GM18873 (cell line): ENCODE measurements around the gene LARP4.
"Not testable (repeated sequence)": the region's sequence is repeated elsewhere in the genome, so short reads cannot be mapped to it uniquely, and the experiment has no call there.

ENCODE experiments used
- ATAC-seq: cut with Tn5 transposase; IDR thresholded peaks from one replicate; pipeline ENCODE4 v1.9.1; 2021; ENCODE audit warnings: mild to moderate bottlenecking, moderate library complexity, moderate number of reproducible peaks; ENCODE audit not compliant: unreplicated experiment, low FRiP score

The LARP4 gene

DNA sequence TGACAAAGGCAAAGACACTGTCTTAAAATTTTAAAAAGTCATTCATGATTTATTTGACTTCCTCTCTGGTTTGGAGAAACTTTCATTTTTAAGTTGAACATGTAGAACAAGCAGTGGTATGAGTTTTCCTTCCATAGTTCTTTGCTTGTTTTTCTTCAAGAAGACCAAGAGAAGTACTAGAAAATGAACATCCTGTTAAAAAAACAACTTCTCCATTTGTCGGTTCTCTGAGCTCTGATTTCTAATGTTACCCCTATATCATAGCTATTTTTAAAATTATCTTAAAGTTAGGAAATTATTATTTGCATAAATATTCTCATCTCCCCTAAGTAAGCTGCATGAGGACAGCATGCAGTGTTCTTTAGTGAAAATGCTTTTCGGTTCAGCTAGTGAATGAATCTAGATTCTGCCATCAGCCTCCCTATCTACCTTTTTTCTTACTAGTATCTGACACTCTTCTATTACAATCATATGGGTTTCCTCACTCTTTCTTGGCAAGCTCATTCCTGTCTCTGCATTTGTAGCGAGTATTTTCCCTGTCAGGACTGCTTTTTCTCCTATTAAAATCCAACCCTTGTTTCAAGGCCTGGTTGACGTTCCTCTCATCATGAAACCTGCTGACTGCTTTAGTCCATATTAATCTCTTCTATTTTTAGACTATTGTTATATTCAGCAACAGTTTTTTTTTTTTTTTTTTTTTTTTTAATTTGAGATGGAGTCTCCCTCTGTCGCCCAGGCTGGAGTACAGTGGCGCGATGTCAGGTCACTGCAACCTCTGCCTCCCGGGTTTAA lies 119.9 kb downstream of the LARP4 start:
- no peak for ATAC-seq

DNA sequence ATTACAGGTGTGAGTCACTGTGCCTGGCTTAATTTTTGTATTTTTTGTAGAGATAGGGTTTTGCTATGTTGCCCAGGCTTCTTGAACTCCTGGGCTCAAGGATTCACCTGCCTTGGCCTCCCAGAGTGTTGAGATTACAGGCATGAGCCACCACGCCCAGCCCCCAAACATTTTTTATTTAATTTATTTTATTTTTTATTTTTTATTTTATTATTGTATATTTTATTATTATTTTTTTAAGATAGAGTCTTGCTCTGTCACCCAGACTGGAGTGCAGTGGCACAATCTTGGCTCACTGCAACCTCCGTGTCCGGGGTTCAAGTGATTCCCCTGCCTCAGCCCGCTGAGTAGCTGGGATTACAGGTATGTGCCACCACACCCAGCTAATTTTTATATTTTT lies 121.1 kb downstream of the LARP4 start:
- ATAC-seq = not testable (repeated sequence)

DNA sequence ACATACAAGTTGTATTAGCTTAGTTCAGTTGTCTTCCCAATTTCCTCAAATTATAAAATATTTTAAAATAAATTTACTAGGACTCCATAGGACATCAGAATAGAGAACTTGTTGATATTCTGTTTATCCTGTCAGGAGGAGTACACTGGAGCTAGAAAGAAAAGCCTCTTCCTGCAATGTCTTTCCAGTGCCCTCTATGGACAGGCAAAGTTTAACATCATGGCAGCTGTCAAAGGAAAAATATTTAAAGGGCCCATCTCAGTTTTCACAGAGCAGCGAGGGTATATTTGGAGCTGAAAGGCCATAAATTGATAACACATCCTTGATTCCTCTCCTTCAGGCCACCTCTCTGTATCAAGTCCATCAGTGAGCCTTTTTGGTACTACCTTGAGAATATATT lies 123.1 kb downstream of the LARP4 start:
- ATAC-seq = no peak

DNA sequence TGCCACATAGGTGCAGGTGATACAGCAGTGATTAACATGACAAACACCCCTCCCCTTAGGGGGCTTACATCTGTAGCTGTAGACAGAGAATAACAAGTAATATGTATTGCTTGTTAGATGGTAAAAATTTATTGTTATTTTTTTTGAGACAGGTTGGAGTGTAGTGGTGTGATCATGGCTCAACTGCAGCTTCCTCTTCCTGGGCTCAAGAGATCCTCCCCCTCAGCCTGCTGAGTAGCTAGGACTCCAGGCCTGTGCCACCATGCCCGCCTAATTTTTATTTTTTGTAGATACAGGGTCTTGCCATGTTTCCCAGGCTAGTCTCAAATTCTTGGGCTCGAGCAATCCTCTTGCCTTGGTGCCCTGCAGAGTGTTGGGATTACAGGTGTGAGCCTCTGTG lies 123.9 kb downstream of the LARP4 start:
- no peak for ATAC-seq

DNA sequence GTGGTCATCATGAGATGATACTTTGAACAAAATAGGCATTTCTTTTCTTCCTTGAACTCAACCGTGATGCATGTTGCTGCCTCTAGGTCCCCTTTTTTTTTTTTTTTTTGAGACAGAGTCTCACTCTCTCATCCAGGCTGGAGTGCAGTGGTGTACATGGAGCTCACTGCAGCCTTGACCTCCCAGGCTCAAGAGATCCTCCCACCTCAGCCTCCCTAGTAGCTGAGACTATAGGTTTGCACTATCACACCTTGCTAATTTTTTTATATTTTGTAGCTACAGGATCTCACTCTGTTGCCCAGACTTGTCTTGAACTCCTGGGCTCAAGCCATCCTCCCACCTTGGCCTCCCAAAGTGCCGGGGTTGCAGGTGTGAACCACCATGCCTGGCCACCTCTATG lies 124.7 kb downstream of the LARP4 start:
- no peak for ATAC-seq

DNA sequence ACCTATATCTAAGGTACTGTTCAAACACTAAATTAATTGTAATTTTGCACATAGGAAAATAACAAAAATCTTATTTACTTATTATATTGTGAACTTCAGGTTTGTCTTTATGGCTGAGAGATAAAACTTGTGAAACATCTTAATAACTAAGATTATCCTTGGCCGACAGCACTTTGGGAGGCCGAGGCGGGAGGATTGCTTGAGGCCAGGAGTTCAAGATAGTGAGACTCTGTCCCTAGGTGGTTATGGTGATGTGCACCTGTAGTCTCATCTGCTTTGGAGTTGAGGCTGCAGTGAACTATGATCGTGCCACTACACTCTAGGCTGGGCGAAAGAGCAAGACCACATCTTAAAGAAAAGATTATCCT lies 126.7 kb downstream of the LARP4 start:
- ATAC-seq = no peak

DNA sequence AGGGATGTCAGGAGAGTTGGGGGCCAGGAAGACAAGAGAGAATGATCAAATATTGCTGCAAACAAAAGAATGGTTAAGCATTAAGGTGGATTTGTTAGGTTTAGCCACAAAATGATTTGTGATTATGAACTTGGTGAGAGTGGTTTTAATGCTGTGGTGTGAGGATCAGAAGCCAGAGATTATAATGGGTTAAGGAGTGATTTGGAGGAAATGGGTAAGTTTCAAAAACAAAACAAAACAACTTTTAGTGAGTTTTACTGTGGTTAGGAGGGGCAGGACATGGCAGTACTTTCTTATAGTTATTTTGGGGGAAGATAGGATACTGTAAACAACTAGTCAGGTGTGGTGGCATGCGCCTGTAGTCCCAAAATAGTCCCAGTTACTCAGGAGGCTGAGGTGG lies 128.1 kb downstream of the LARP4 start:
- ATAC-seq = no peak

DNA sequence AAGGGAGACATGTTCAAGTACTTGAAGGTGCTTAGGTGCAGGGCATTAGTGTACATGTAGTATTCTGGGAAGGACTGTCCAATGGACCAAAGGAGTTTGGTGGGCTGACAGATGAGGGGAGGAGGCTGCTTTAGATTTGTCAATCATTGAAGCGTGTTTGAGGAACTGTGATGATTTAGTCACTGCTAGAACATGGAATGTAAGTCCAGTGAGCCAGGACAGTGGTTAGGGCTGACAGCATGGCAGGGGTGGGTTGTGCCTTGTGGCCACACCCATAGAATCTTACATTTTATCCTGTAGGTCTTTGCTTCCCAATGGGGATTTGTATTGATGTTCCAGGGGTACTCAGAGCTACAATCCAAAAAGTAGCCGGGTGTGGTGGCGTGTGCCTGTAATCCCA lies 128.7 kb downstream of the LARP4 start:
- ATAC-seq = no peak
